ENCODE data around the gene TRMT10B. TPM values are rescaled to one million over a fixed set of nuclear protein-coding genes. Genes with fewer than 3 reads are reported as not detected.
"Not testable (repeated sequence)": the region's sequence is repeated elsewhere in the genome, so short reads cannot be mapped to it uniquely, and the experiment has no call there.

Gene TRMT10B
- total RNA-seq, 5 donors from 2014 or later (not counting 1 experiment from before 2014, with no cell fraction given), result 17.8 to 25.6 (median 21.6) TPM

DNA sequence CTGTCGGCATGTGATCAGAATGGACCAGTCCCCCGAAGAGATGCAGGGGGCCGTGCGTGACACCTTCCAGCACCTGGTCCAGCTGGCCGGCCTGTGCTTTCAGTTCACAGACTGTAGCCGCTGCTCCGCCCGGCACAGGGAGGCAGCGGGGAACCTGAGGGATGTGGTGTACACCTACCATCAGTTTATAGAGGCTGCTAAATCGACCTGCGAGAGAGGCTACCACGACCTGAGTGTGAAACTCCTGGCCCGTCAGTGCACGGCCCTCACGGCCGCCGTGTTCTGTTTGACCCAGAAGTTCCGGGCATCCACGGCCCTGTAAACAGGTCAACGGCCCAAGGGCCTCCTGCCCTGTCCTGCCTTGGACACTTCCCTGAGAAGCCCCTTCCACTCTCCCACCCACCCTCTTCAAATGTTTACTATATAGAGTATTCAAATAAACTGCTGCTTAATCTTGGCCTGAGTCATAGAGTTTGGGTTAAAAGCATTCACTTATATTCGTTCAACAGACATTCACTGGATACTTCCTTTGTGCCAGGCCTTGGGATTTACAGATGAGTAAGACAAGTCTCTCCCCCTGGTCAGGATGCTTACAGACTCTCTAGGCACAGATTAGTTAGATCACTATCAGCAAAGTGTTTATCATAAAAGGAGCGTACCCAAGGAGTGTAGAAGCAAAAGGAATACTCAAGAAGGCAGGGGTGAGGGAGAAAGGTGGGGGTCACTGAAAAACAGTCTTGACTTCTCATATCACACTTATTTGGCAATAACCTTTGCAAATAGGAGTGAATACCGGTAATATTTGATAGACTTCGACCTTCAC, 6.9 kb upstream of the TRMT10B start:
- no peaks in the 10 kb centered on the region for H3K36me3 ChIP-seq (ENCODE audit: control insufficient read depth in 2 of 2, extremely low read depth in 1 of 2, insufficient read depth in 1 of 2, low read length in 1 of 2)
- no peaks in the 10 kb centered on the region for H3K9me3 ChIP-seq
- ChIA-PET POLR2A (no interaction called here), CTCF (interaction anchor here in 1 of 2 donors (0.6 kb wide), 1 partner anchor 166 kb away, joined by 3 read pairs; no protein-coding TSS in a partner anchor)
- no peak overlapping the region for H3K4me3 ChIP-seq (ENCODE audit: control insufficient read depth in 1 of 2, extremely low read depth in 1 of 2, low read length in 1 of 2)
- H3K4me1 Mint-ChIP-seq, result no peaks in the 10 kb centered on the region
- DNase-seq (no peak), ATAC-seq (replicated peaks in 1 of 4) (no peak)
- H3K4me3 Mint-ChIP-seq, result no peak overlapping the region
- H3K9me3 Mint-ChIP-seq, result no peaks in the 10 kb centered on the region
- H3K27ac ChIP-seq (ENCODE audit: low read length), result no peak overlapping the region
- 82% methylated on average over 19 of the region's 24 CpGs for WGBS (ENCODE audit: insufficient coverage)
- peaks cover 0 to 5% of the 10 kb centered on the region in 2 experiments for H3K27me3 ChIP-seq (replicated peaks in 1 of 2; ENCODE audit: control insufficient read depth in 2 of 2, extremely low read depth in 1 of 2, insufficient read depth in 2 of 2, low read length in 1 of 2)
- no peaks in the 10 kb centered on the region for H3K4me1 ChIP-seq (ENCODE audit: control insufficient read depth in 1 of 2, extremely low read depth in 1 of 2, insufficient read depth in 2 of 2, low read length in 2 of 2)
- no peaks in the 10 kb centered on the region for H3K36me3 Mint-ChIP-seq
- H3K27me3 Mint-ChIP-seq, result no peaks in the 10 kb centered on the region
- no peak overlapping the region for H3K27ac Mint-ChIP-seq

DNA sequence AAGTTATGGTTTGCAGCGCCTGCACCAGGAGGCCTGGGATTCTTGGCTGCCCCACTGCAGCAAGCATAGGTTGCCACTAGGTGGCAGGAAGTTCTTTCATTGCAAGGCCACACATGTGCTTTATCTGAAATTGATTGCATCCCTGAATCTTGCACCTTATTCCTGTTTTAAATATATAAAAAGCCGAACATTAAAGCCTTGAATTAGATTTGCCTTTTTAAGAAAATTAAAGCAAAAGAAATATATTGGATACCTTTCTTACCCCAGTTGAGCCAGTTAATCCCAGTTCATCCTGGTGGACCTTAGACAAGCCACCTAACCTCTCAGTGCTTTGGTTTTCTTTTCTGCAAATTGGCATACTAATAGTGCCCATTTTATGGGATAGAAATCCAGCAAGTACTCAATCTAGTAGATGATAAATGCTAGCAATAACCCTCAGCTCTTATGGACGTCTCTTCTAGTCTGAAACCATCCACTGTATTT, 6.3 kb upstream of the TRMT10B start:
- no peaks in the 10 kb centered on the region for H3K4me1 Mint-ChIP-seq
- no peak overlapping the region for H3K27ac Mint-ChIP-seq
- ATAC-seq (replicated peaks in 1 of 4), result peak; percentile 82 to 89 (median 84)

DNA sequence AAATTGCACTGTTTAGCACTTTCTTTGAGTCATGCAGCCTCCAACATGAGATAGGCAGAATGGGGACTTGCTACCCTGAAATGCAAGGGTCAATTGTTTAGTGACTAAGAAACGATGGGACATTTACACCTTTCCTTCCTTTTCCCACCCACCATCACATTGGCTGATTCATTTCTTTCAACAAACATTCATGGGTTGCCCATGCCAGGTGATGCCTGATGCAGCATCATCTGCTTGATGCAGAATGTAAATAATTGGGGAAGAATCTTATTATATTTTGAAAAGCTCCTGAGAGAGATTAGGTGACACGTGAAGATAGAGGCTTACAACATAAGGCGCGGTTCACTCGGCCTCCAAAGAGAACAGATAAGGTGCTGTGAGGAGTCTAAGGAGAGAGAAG, 4.5 kb upstream of the TRMT10B start:
- H3K4me1 ChIP-seq (ENCODE audit: control insufficient read depth in 1 of 2, extremely low read depth in 1 of 2, insufficient read depth in 2 of 2, low read length in 2 of 2), result peaks cover 1 to 9% of the 10 kb centered on the region in 2 experiments
- Mint-ChIP-seq H3K4me1 (peaks cover 4 to 16% (median 14%) of the 10 kb centered on the region in 3 donors), H3K27ac (no peak overlapping the region), H3K9me3 (no peaks in the 10 kb centered on the region), H3K36me3 (no peaks in the 10 kb centered on the region), H3K27me3 (no peaks in the 10 kb centered on the region), H3K4me3 (no peak overlapping the region)
- no peak overlapping the region for H3K27ac ChIP-seq (ENCODE audit: low read length)
- ChIA-PET POLR2A (no interaction called here), CTCF (interaction anchor here in 1 of 2 donors (0.6 to 1.2 kb wide), 3 partner anchors 10 to 722 kb away, joined by 3 read pairs; no protein-coding TSS in a partner anchor)
- no peak overlapping the region for H3K4me3 ChIP-seq (ENCODE audit: control insufficient read depth in 1 of 2, extremely low read depth in 1 of 2, low read length in 1 of 2)
- no peak for ATAC-seq (replicated peaks in 1 of 4)
- H3K36me3 ChIP-seq (ENCODE audit: control insufficient read depth in 2 of 2, extremely low read depth in 1 of 2, insufficient read depth in 1 of 2, low read length in 1 of 2), result no peaks in the 10 kb centered on the region
- no peak for DNase-seq
- WGBS (ENCODE audit: insufficient coverage), result 71% methylated on average over 1 of the region's 5 CpGs
- H3K9me3 ChIP-seq, result no peaks in the 10 kb centered on the region
- peaks cover 0 to 5% of the 10 kb centered on the region in 2 experiments for H3K27me3 ChIP-seq (replicated peaks in 1 of 2; ENCODE audit: control insufficient read depth in 2 of 2, extremely low read depth in 1 of 2, insufficient read depth in 2 of 2, low read length in 1 of 2)

More for the DNA sequence above, 6.3 kb upstream of the TRMT10B start:
- Histone ChIP-seq H3K9me3 (no peaks in the 10 kb centered on the region), H3K27me3 (replicated peaks in 1 of 2; ENCODE audit: control insufficient read depth in 2 of 2, extremely low read depth in 1 of 2, insufficient read depth in 2 of 2, low read length in 1 of 2) (peaks cover 0 to 5% of the 10 kb centered on the region in 2 experiments), H3K36me3 (ENCODE audit: control insufficient read depth in 2 of 2, extremely low read depth in 1 of 2, insufficient read depth in 1 of 2, low read length in 1 of 2) (no peaks in the 10 kb centered on the region), H3K4me1 (ENCODE audit: control insufficient read depth in 1 of 2, extremely low read depth in 1 of 2, insufficient read depth in 2 of 2, low read length in 2 of 2) (no peaks in the 10 kb centered on the region), H3K27ac (ENCODE audit: low read length) (no peak overlapping the region), H3K4me3 (ENCODE audit: control insufficient read depth in 1 of 2, extremely low read depth in 1 of 2, low read length in 1 of 2) (no peak overlapping the region)
- H3K9me3 Mint-ChIP-seq, result no peaks in the 10 kb centered on the region
- DNase-seq, result peak in 33 of 35 experiments; percentile 12 to 70 (median 35)
- CTCF ChIA-PET, result interaction anchor here (0.6 kb wide), 2 partner anchors 22 to 165 kb away, joined by 3 read pairs; no protein-coding TSS in a partner anchor
- no peaks in the 10 kb centered on the region for H3K36me3 Mint-ChIP-seq
- H3K4me3 Mint-ChIP-seq, result no peak overlapping the region
- no peaks in the 10 kb centered on the region for H3K27me3 Mint-ChIP-seq
- POLR2A ChIA-PET, result no interaction called here
- WGBS (ENCODE audit: insufficient coverage), result 78% methylated on average over 2 of the region's 3 CpGs

DNA sequence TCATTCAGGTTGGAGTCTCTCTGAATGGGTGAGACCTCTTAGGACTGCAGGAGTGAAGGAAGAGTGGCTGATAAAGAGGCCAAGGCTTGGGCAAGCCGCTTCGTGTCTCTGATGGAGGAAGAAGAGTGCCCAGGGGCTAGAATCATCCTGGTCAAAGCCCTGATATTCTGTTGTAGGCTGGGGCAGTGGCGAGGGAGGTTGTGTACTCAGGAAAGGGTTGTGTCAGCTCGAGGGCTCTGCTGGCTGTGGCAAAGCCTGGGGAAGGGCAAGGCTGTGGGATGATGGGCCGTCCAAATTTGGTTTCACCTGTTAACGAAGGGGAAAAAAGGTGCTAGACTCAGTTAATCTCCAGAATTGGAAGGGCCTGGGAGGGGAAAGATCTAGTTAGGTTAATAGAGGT, 2.4 kb upstream of the TRMT10B start:
- Histone ChIP-seq H3K9me3 (no peaks in the 10 kb centered on the region), H3K27me3 (replicated peaks in 1 of 2; ENCODE audit: control insufficient read depth in 2 of 2, extremely low read depth in 1 of 2, insufficient read depth in 2 of 2, low read length in 1 of 2) (no peaks in the 10 kb centered on the region), H3K36me3 (ENCODE audit: control insufficient read depth in 2 of 2, extremely low read depth in 1 of 2, insufficient read depth in 1 of 2, low read length in 1 of 2) (no peaks in the 10 kb centered on the region), H3K4me1 (ENCODE audit: control insufficient read depth in 1 of 2, extremely low read depth in 1 of 2, insufficient read depth in 2 of 2, low read length in 2 of 2) (peaks cover 10 to 21% of the 10 kb centered on the region in 2 experiments), H3K4me3 (ENCODE audit: control insufficient read depth in 1 of 2, extremely low read depth in 1 of 2, low read length in 1 of 2) (no peak overlapping the region), H3K27ac (ENCODE audit: low read length) (no peak overlapping the region)
- peaks cover 22 to 33% (median 33%) of the 10 kb centered on the region in 3 donors for H3K4me1 Mint-ChIP-seq
- DNase-seq, result no peak
- H3K27me3 Mint-ChIP-seq, result no peaks in the 10 kb centered on the region
- ATAC-seq (replicated peaks in 1 of 4), result no peak
- H3K9me3 Mint-ChIP-seq, result no peaks in the 10 kb centered on the region
- peak overlapping the region; percentile 8 to 25 (median 23) for H3K4me3 Mint-ChIP-seq
- POLR2A ChIA-PET, result interaction anchor here in 1 of 2 donors (0.6 kb wide), 1 partner anchor 12 kb away, joined by 6 read pairs; no protein-coding TSS in a partner anchor
- H3K27ac Mint-ChIP-seq, result no peak overlapping the region
- WGBS (ENCODE audit: insufficient coverage), result 89% methylated on average over 5 of the region's 6 CpGs
- CTCF ChIA-PET, result no interaction called here
- no peaks in the 10 kb centered on the region for H3K36me3 Mint-ChIP-seq

DNA sequence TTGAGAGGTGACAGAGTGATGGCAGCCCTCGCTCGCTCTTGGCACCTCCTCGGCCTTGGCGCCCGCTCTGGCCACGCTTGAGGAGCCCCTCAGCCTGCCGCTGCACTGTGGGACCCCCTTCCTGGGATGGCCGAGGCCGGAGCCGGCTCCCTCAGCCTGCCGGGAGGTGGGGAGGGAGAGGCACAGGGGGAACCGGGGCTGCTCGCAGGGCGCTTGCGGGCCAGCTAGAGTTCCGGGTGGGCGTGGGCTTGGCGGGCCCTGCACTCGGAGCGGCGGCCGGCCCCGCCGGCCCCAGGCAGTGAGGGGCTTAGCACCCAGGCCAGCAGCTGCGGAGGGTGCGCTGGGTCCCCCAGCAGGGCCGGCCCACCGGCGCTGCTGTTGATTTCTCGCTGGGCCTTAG, 1.9 kb upstream of the TRMT10B start:
- peaks cover 10 to 21% of the 10 kb centered on the region in 2 experiments for H3K4me1 ChIP-seq (ENCODE audit: control insufficient read depth in 1 of 2, extremely low read depth in 1 of 2, insufficient read depth in 2 of 2, low read length in 2 of 2)
- WGBS (ENCODE audit: insufficient coverage), result 95% methylated on average over 22 of the region's 30 CpGs
- H3K27me3 Mint-ChIP-seq; H3K27ac ChIP-seq (ENCODE audit: low read length); H3K27me3 ChIP-seq (replicated peaks in 1 of 2; ENCODE audit: control insufficient read depth in 2 of 2, extremely low read depth in 1 of 2, insufficient read depth in 2 of 2, low read length in 1 of 2); DNase-seq; H3K4me3 Mint-ChIP-seq; H3K36me3 Mint-ChIP-seq; H3K36me3 ChIP-seq (ENCODE audit: control insufficient read depth in 2 of 2, extremely low read depth in 1 of 2, insufficient read depth in 1 of 2, low read length in 1 of 2); POLR2A ChIA-PET; H3K27ac Mint-ChIP-seq; H3K9me3 ChIP-seq; CTCF ChIA-PET; H3K9me3 Mint-ChIP-seq; ATAC-seq (replicated peaks in 1 of 4); H3K4me3 ChIP-seq (ENCODE audit: control insufficient read depth in 1 of 2, extremely low read depth in 1 of 2, low read length in 1 of 2): not testable (repeated sequence)
- peaks cover 24 to 36% (median 36%) of the 10 kb centered on the region in 3 donors for H3K4me1 Mint-ChIP-seq

DNA sequence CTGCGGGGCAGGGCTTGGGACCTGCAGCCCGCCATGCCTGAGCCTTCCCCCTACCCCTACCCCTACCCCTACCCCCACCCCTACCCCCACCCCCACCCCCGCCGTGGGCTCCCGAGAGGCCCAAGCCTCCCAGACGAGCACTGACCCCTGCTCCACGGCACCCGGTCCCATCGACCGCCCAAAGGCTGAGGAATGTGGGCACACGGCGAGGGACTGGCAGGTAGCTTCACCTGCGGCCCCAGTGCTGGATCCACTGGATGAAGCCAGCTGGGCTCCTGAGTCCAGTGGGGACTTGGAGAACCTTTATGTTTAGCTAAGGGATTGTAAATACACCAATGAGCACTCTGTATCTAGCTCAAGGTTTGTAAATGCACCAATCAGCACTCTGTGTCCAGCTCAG, 1.5 kb upstream of the TRMT10B start:
- H3K36me3 Mint-ChIP-seq; ATAC-seq (replicated peaks in 1 of 4); H3K27me3 Mint-ChIP-seq; H3K27ac Mint-ChIP-seq; H3K27me3 ChIP-seq (replicated peaks in 1 of 2; ENCODE audit: control insufficient read depth in 2 of 2, extremely low read depth in 1 of 2, insufficient read depth in 2 of 2, low read length in 1 of 2); H3K36me3 ChIP-seq (ENCODE audit: control insufficient read depth in 2 of 2, extremely low read depth in 1 of 2, insufficient read depth in 1 of 2, low read length in 1 of 2); H3K27ac ChIP-seq (ENCODE audit: low read length); H3K9me3 Mint-ChIP-seq; DNase-seq; H3K4me3 ChIP-seq (ENCODE audit: control insufficient read depth in 1 of 2, extremely low read depth in 1 of 2, low read length in 1 of 2); POLR2A ChIA-PET; CTCF ChIA-PET; H3K9me3 ChIP-seq: not testable (repeated sequence)
- peaks cover 27 to 37% (median 37%) of the 10 kb centered on the region in 3 donors for H3K4me1 Mint-ChIP-seq
- 96% methylated on average over 8 of the region's 13 CpGs for WGBS (ENCODE audit: insufficient coverage)
- H3K4me1 ChIP-seq (ENCODE audit: control insufficient read depth in 1 of 2, extremely low read depth in 1 of 2, insufficient read depth in 2 of 2, low read length in 2 of 2), result peaks cover 10 to 21% of the 10 kb centered on the region in 2 experiments
- H3K4me3 Mint-ChIP-seq, result peak overlapping the region; percentile 95 to 97 (median 96)

All from T-cell (primary cell).